Mesenchymal stem cell (in vitro differentiated cells and primary cell): ENCODE data around the gene ITGA1.

ENCODE experiments used
- DNase-seq: peaks from one replicate; pipeline ENCODE4 v3.0.0-alpha.2; 2013
- H2AFZ ChIP-seq: one replicate; pipeline ENCODE4 v1.6.1; 2013; ENCODE audit warnings: low read depth, mild to moderate bottlenecking, control low read depth, inconsistent platforms, low read length, moderate library complexity
- H2AK5ac ChIP-seq: 2 replicates; pipeline ENCODE4 v1.6.1; 2013; ENCODE audit warnings: low read length, moderate library complexity, mild to moderate bottlenecking, inconsistent platforms; ENCODE audit not compliant: severe bottlenecking
- H2BK120ac ChIP-seq: one replicate; pipeline ENCODE4 v1.6.1; 2013; ENCODE audit warnings: low read depth, mild to moderate bottlenecking, inconsistent platforms, low read length, moderate library complexity
- H2BK12ac ChIP-seq, 2 experiments: one replicate each; pipeline ENCODE4 v1.6.1; 2013; ENCODE audit warnings: inconsistent platforms in 2 of 2, low read length in 2 of 2, mild to moderate bottlenecking in 2 of 2, moderate library complexity in 2 of 2, control low read depth in 1 of 2
- H2BK15ac ChIP-seq: one replicate; pipeline ENCODE4 v1.6.1; 2013; ENCODE audit warnings: mild to moderate bottlenecking, low read depth, inconsistent platforms; ENCODE audit not compliant: poor library complexity, severe bottlenecking
- H2BK5ac ChIP-seq: 2 replicates; pipeline ENCODE4 v1.6.1; 2013; ENCODE audit warnings: low read depth, mild to moderate bottlenecking, low read length, control low read depth, inconsistent platforms; ENCODE audit not compliant: poor library complexity, severe bottlenecking
- H3K14ac ChIP-seq, 2 experiments: one replicate each; pipeline ENCODE4 v1.6.1; 2013; ENCODE audit warnings: inconsistent platforms in 2 of 2, low read length in 2 of 2, control low read depth in 1 of 2, mild to moderate bottlenecking in 1 of 2, moderate library complexity in 1 of 2
- H3K18ac ChIP-seq, 2 experiments: one replicate each; pipeline ENCODE4 v1.6.1; 2013; ENCODE audit warnings: inconsistent platforms in 2 of 2, low read length in 2 of 2, control low read depth in 1 of 2, low read depth in 1 of 2, mild to moderate bottlenecking in 1 of 2
- H3K23ac ChIP-seq, 2 experiments: one replicate each; pipeline ENCODE4 v1.6.1; 2013; ENCODE audit warnings: inconsistent platforms in 2 of 2, low read length in 2 of 2, mild to moderate bottlenecking in 2 of 2, moderate library complexity in 2 of 2, control low read depth in 1 of 2
- H3K27ac ChIP-seq: 2 replicates; pipeline ENCODE4 v1.5.1; 2013; ENCODE audit warnings: mild to moderate bottlenecking, moderate library complexity, low read length, control low read depth, inconsistent platforms; ENCODE audit not compliant: poor library complexity, severe bottlenecking
- H3K27me3 ChIP-seq, 2 experiments: 2 replicates each; pipeline versions ENCODE4 v1.6.1 to v1.7.0; 2013; ENCODE audit warnings: low read length in 2 of 2, mild to moderate bottlenecking in 2 of 2, moderate library complexity in 2 of 2, control low read depth in 1 of 2, inconsistent platforms in 1 of 2; ENCODE audit not compliant: control insufficient read depth in 1 of 2, insufficient read depth in 1 of 2
- H3K36me3 ChIP-seq, 2 experiments: 2 replicates each; pipeline versions ENCODE4 v1.6.1 to v1.7.0; 2013; ENCODE audit warnings: low read length in 2 of 2, control low read depth in 1 of 2, inconsistent platforms in 1 of 2, low read depth in 1 of 2, mild to moderate bottlenecking in 1 of 2; ENCODE audit not compliant: insufficient read depth in 2 of 2, control insufficient read depth in 1 of 2
- H3K4ac ChIP-seq, 2 experiments: one replicate each; pipeline ENCODE4 v1.6.1; 2013; ENCODE audit warnings: inconsistent platforms in 2 of 2, low read length in 2 of 2, mild to moderate bottlenecking in 2 of 2, moderate library complexity in 2 of 2, control low read depth in 1 of 2, low read depth in 1 of 2
- H3K4me1 ChIP-seq: 2 replicates; pipeline ENCODE4 v1.6.1; 2013; ENCODE audit warnings: low read depth, low read length, control low read depth; ENCODE audit not compliant: control insufficient read depth, insufficient read depth
- H3K4me2 ChIP-seq: 2 replicates; pipeline ENCODE4 v1.6.1; 2013; ENCODE audit warnings: low read length, mild to moderate bottlenecking, inconsistent platforms; ENCODE audit not compliant: poor library complexity, severe bottlenecking
- H3K4me3 ChIP-seq, 2 experiments: 2 replicates each; pipeline versions ENCODE4 v1.5.1 to v1.7.0; 2013; ENCODE audit warnings: low read length in 2 of 2, mild to moderate bottlenecking in 2 of 2, control low read depth in 1 of 2, low read depth in 1 of 2; ENCODE audit not compliant: insufficient read depth in 1 of 2
- H3K79me1 ChIP-seq: replicated peaks from 2 replicates; pipeline ENCODE4 v1.6.1; 2013; ENCODE audit warnings: mild to moderate bottlenecking, control low read depth, low read length, inconsistent platforms; ENCODE audit not compliant: poor library complexity, severe bottlenecking
- H3K9ac ChIP-seq: 2 replicates; pipeline ENCODE4 v1.7.0; 2013; ENCODE audit warnings: mild to moderate bottlenecking, low read length, moderate library complexity
- H3K9me3 ChIP-seq: 2 replicates; pipeline ENCODE4 v1.7.0; 2013; ENCODE audit warnings: mild to moderate bottlenecking, low read length; ENCODE audit not compliant: control insufficient read depth
- H4K8ac ChIP-seq: one replicate; pipeline ENCODE4 v1.6.1; 2013; ENCODE audit warnings: inconsistent platforms, mild to moderate bottlenecking, low read length, moderate library complexity
- H4K91ac ChIP-seq: one replicate; pipeline ENCODE4 v1.6.1; 2013; ENCODE audit warnings: mild to moderate bottlenecking, low read length, inconsistent platforms
- WGBS: methylation state at CpG from one replicate; pipeline ENCODE4 v1.1.7; 2013; ENCODE audit warnings: mixed read lengths; 5-methylcytosine and 5-hydroxymethylcytosine counted together

The ITGA1 gene

GRCh38 chr5:52776116-52776515, 11.6 kb upstream of the ITGA1 start:
- Histone ChIP-seq H3K14ac (no peak overlapping the region), H3K9me3 (no peaks in the 10 kb centered on the region), H4K91ac (no peak overlapping the region), H2AK5ac (no peak overlapping the region), H2AFZ (no peak overlapping the region), H3K4me1 (no peaks in the 10 kb centered on the region), H3K4me3 (no peak overlapping the region), H2BK12ac (no peak overlapping the region), H3K27ac (no peak overlapping the region), H4K8ac (no peak overlapping the region), H3K4ac (no peak overlapping the region), H2BK5ac (no peak overlapping the region), H3K4me2 (no peak overlapping the region), H3K27me3 (no peaks in the 10 kb centered on the region), H3K23ac (no peak overlapping the region), H3K36me3 (no peaks in the 10 kb centered on the region), H2BK15ac (no peak overlapping the region), H2BK120ac (no peak overlapping the region), H3K9ac (no peak overlapping the region), H3K79me1 (no peaks in the 10 kb centered on the region), H3K18ac (no peak overlapping the region)
- 93% methylated on average over 2 of the region's 2 CpGs for WGBS
- DNase-seq: no peak

DNA sequence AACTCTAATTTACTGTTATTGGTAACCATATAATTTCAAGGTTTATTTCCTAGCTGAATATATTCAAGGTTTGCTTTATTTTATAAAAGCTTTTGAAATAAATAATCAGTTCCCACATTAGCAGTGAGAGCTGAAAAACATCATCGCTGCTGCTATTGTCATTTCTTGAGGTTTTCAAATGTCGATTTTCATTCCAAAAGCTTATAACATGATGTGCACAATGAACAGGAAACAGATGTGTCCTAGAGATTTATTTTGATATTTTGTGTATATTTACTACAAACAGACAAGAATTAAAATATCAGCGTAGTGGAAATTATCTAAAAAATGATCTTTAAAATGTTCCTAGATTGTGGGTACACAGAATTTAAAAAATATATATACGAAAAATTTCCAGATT, 10.5 kb upstream of the ITGA1 start:
- no peaks in the 10 kb centered on the region for H3K9me3 ChIP-seq

GRCh38 chr5:52778781-52779180, 8.9 kb upstream of the ITGA1 start:
- H3K36me3 ChIP-seq: no peaks in the 10 kb centered on the region
- H3K23ac ChIP-seq: no peak overlapping the region
- no peak overlapping the region for H3K4me2 ChIP-seq
- H2BK15ac ChIP-seq: no peak overlapping the region
- H2BK120ac ChIP-seq: no peak overlapping the region
- no peak overlapping the region for H2AK5ac ChIP-seq
- no peak overlapping the region for H2AFZ ChIP-seq
- no peak overlapping the region for H4K8ac ChIP-seq
- no peak overlapping the region for H4K91ac ChIP-seq
- peaks cover 2% of the 10 kb centered on the region for H3K4me1 ChIP-seq
- no peaks in the 10 kb centered on the region for H3K9me3 ChIP-seq
- no peak overlapping the region for H3K9ac ChIP-seq
- no peak overlapping the region for H3K18ac ChIP-seq
- no peak overlapping the region for H3K4me3 ChIP-seq
- no peak for DNase-seq
- H2BK5ac ChIP-seq: no peak overlapping the region
- no peak overlapping the region for H2BK12ac ChIP-seq
- H3K4ac ChIP-seq: no peak overlapping the region
- 100% methylated on average over 1 of the region's 1 CpG for WGBS
- no peaks in the 10 kb centered on the region for H3K27me3 ChIP-seq
- no peaks in the 10 kb centered on the region for H3K79me1 ChIP-seq
- H3K14ac ChIP-seq: no peak overlapping the region
- H3K27ac ChIP-seq: no peak overlapping the region

More for the DNA sequence above, 10.5 kb upstream of the ITGA1 start:
- Histone ChIP-seq H2BK12ac (no peak overlapping the region), H3K4me1 (no peaks in the 10 kb centered on the region), H3K9ac (no peak overlapping the region), H3K4me3 (no peak overlapping the region), H2AK5ac (no peak overlapping the region), H3K4me2 (no peak overlapping the region), H4K91ac (no peak overlapping the region), H2BK120ac (no peak overlapping the region), H3K27me3 (no peaks in the 10 kb centered on the region), H2BK15ac (no peak overlapping the region), H3K4ac (no peak overlapping the region), H4K8ac (no peak overlapping the region), H2AFZ (no peak overlapping the region), H3K23ac (no peak overlapping the region), H3K36me3 (no peaks in the 10 kb centered on the region), H3K27ac (no peak overlapping the region), H3K14ac (no peak overlapping the region), H3K18ac (no peak overlapping the region), H3K79me1 (no peaks in the 10 kb centered on the region), H2BK5ac (no peak overlapping the region)
- DNase-seq: no peak
- WGBS: 63% methylated on average over 2 of the region's 4 CpGs

GRCh38 chr5:52779213-52779612, 8.5 kb upstream of the ITGA1 start:
- H3K9ac ChIP-seq: no peak overlapping the region
- peaks cover 2% of the 10 kb centered on the region for H3K4me1 ChIP-seq
- H2BK120ac ChIP-seq: no peak overlapping the region

More at GRCh38 chr5:52779213-52779612, 8.5 kb upstream of the ITGA1 start:
- no peak overlapping the region for H4K91ac ChIP-seq
- no peak overlapping the region for H3K23ac ChIP-seq
- no peak overlapping the region for H2AK5ac ChIP-seq
- no peaks in the 10 kb centered on the region for H3K36me3 ChIP-seq
- H2AFZ ChIP-seq: no peak overlapping the region
- no peak overlapping the region for H2BK12ac ChIP-seq
- no peak overlapping the region for H2BK15ac ChIP-seq
- no peak for DNase-seq
- no peak overlapping the region for H3K4me2 ChIP-seq
- H3K14ac ChIP-seq: no peak overlapping the region
- H3K79me1 ChIP-seq: no peaks in the 10 kb centered on the region
- H3K4me3 ChIP-seq: no peak overlapping the region
- no peak overlapping the region for H3K27ac ChIP-seq
- H3K9me3 ChIP-seq: no peaks in the 10 kb centered on the region
- H3K18ac ChIP-seq: no peak overlapping the region
- no peak overlapping the region for H4K8ac ChIP-seq
- H2BK5ac ChIP-seq: no peak overlapping the region
- H3K4ac ChIP-seq: no peak overlapping the region
- H3K27me3 ChIP-seq: no peaks in the 10 kb centered on the region
